ENCODE measurements around the gene INHA. TPM values are rescaled to one million over a fixed set of nuclear protein-coding genes. Genes with fewer than 3 reads are reported as not detected.
A peak's percentile ranks its signal among the peaks of the same experiment; 100 is the strongest.

Gene INHA
- total RNA-seq, 4 donors from 2014 or later, result not detected

- TF ChIP-seq POLR2A (IDR thresholded peaks at IDR 0.05) (no peak), CTCF (IDR thresholded peaks at IDR 0.05) (no peak)
- Histone ChIP-seq H3K36me3 (peaks cover 0 to 27% (median 0%) of the 10 kb centered on the region in 3 donors), H3K27ac (peak overlapping the region; percentile 78 to 95 (median 89)), H3K27me3 (no peaks in the 10 kb centered on the region), H3K4me1 (peaks cover 0 to 23% (median 14%) of the 10 kb centered on the region in 4 donors), H3K9me3 (no peaks in the 10 kb centered on the region), H3K4me3 (peak overlapping the region; percentile 54 to 80 (median 80))
- DNase-seq, result peak in 1 of 3 donors; percentile 58
Observed at GRCh38 chr2:219542931-219543595, 29.0 kb upstream of the INHA start.

GRCh38 chr2:219543596-219544358 is 28.3 kb upstream of the INHA start, which contains the start of the genes CHPF and TMEM198:
Gene CHPF (minus strand): TSS chr2:219543809. CDS start chr2:219543538, 271 bp downstream.
Gene TMEM198 (plus strand): TSS chr2:219544028. CDS start chr2:219544728, 700 bp downstream.
- H3K27me3 ChIP-seq, result no peaks in the 10 kb centered on the region
- peak within 1 kb of the TSS; percentile 78 to 95 (median 89) for H3K27ac ChIP-seq
- no peaks in the 10 kb centered on the region for H3K9me3 ChIP-seq
- DNase-seq, result peak; percentile 92 to 98 (median 98)
- H3K4me3 ChIP-seq, result peak within 1 kb of the TSS; percentile 54 to 80 (median 80)
- peaks cover 0 to 27% (median 0%) of the 10 kb centered on the region in 3 donors for H3K36me3 ChIP-seq
- TF ChIP-seq CTCF (IDR thresholded peaks at IDR 0.05) (no peak), POLR2A (IDR thresholded peaks at IDR 0.05) (peak; percentile 29 to 72)
- peaks cover 0 to 23% (median 14%) of the 10 kb centered on the region in 4 donors for H3K4me1 ChIP-seq

- Histone ChIP-seq H3K27me3 (no peaks in the 10 kb centered on the region), H3K27ac (peak overlapping the region in 1 of 4 donors; percentile 95), H3K4me3 (peak overlapping the region in 3 of 4 donors; percentile 54 to 80 (median 79)), H3K9me3 (no peaks in the 10 kb centered on the region), H3K4me1 (peaks cover 0 to 23% (median 14%) of the 10 kb centered on the region in 4 donors), H3K36me3 (peaks cover 0 to 19% (median 0%) of the 10 kb centered on the region in 3 donors)
- no peak for TF ChIP-seq POLR2A (IDR thresholded peaks at IDR 0.05)
- no peak for TF ChIP-seq CTCF (IDR thresholded peaks at IDR 0.05)
- no peak for DNase-seq
Observed at GRCh38 chr2:219544567-219544966, 27.5 kb upstream of the INHA start.

- no peaks in the 10 kb centered on the region for H3K27me3 ChIP-seq
- H3K27ac ChIP-seq, result peak overlapping the region in 2 of 4 donors; percentile 48 to 79
- peaks cover 0 to 23% (median 14%) of the 10 kb centered on the region in 4 donors for H3K4me1 ChIP-seq
- peaks cover 0 to 10% (median 0%) of the 10 kb centered on the region in 3 donors for H3K36me3 ChIP-seq
- peak overlapping the region in 1 of 4 donors; percentile 79 for H3K4me3 ChIP-seq
- TF ChIP-seq POLR2A (IDR thresholded peaks at IDR 0.05) (no peak), CTCF (IDR thresholded peaks at IDR 0.05) (no peak)
- no peak for DNase-seq
- no peaks in the 10 kb centered on the region for H3K9me3 ChIP-seq
Observed at GRCh38 chr2:219545295-219545942, 26.7 kb upstream of the INHA start.

GRCh38 chr2:219545943-219546352 is 26.2 kb upstream of the INHA start:
- Histone ChIP-seq H3K36me3 (peaks cover 0 to 5% (median 0%) of the 10 kb centered on the region in 3 donors), H3K9me3 (no peaks in the 10 kb centered on the region), H3K4me3 (no peak overlapping the region), H3K27me3 (no peaks in the 10 kb centered on the region), H3K27ac (peak overlapping the region in 2 of 4 donors; percentile 48 to 79), H3K4me1 (peaks cover 0 to 23% (median 14%) of the 10 kb centered on the region in 4 donors)
- peak in 2 of 3 donors; percentile 66 to 78 for DNase-seq
- TF ChIP-seq POLR2A (IDR thresholded peaks at IDR 0.05), result peak in 1 of 2 donors; percentile 46
- TF ChIP-seq CTCF (IDR thresholded peaks at IDR 0.05), result no peak

All from Peyer's patch (tissue), 4 donors.